HUES64 (cell line): ENCODE data around the gene RNF141. TPM values are rescaled to one million over a fixed set of nuclear protein-coding genes. Genes with fewer than 3 reads are reported as not detected.

ENCODE experiments used
- H3K27ac ChIP-seq: 2 replicates; pipeline ENCODE4 v1.7.0; 2013; ENCODE audit warnings: low read depth, low read length, inconsistent platforms
- H3K27me3 ChIP-seq: 2 replicates; pipeline ENCODE4 v1.6.1; 2013; ENCODE audit warnings: mild to moderate bottlenecking, low read length; ENCODE audit not compliant: insufficient read depth
- H3K36me3 ChIP-seq: 2 replicates; pipeline ENCODE4 v1.6.1; 2013; ENCODE audit warnings: mild to moderate bottlenecking, low read length; ENCODE audit not compliant: insufficient read depth
- H3K4me1 ChIP-seq: 2 replicates; pipeline ENCODE4 v1.6.1; 2013; ENCODE audit warnings: mild to moderate bottlenecking, low read length, moderate library complexity; ENCODE audit not compliant: insufficient read depth
- H3K4me3 ChIP-seq: 2 replicates; pipeline ENCODE4 v1.5.1; 2013; ENCODE audit warnings: mild to moderate bottlenecking, low read length, moderate library complexity
- H3K9ac ChIP-seq: 2 replicates; pipeline ENCODE4 v1.6.1; 2013; ENCODE audit warnings: mild to moderate bottlenecking, low read depth, low read length
- H3K9me3 ChIP-seq: 2 replicates; pipeline ENCODE4 v1.6.1; 2013; ENCODE audit warnings: low read depth, low read length; ENCODE audit not compliant: insufficient read depth
- WGBS: fragments of 150-250, 120-280 bp; methylation state at CpG from one replicate; pipeline ENCODE4 v1.1.7; 2013; ENCODE audit warnings: missing lambda C conversion rate; 5-methylcytosine and 5-hydroxymethylcytosine counted together
- polyA plus RNA-seq, 2 experiments: library from polyadenylated mRNA; stranded (reverse); fragments of 50-300 nt; gene quantifications; one replicate each; pipeline ENCODE4 v1.2.3, GENCODE V29; 2013

RNF141 gene, protein sequence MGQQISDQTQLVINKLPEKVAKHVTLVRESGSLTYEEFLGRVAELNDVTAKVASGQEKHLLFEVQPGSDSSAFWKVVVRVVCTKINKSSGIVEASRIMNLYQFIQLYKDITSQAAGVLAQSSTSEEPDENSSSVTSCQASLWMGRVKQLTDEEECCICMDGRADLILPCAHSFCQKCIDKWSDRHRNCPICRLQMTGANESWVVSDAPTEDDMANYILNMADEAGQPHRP
- 15.1 TPM for polyA plus RNA-seq (2013, experiment 1 of 2)
- 21.2 TPM for polyA plus RNA-seq (2013, experiment 2 of 2)

- Histone ChIP-seq H3K27ac (peak within 1 kb of the TSS; percentile 76), H3K4me3 (peak within 1 kb of the TSS; percentile 99)
- under 1% methylated on average over 54 of the region's 54 CpGs for WGBS
Observed at GRCh38 chr11:10540915-10541560, at the start of gene RNF141. RNF141 (minus strand) TSS chr11:10541187; CDS start chr11:10534158, 7,029 bp downstream.

GRCh38 chr11:10590218-10590915 lies 49.4 kb upstream of the RNF141 start:
- H3K4me1 ChIP-seq = peaks cover 20% of the 10 kb centered on the region; the same call in 1 of the 2 replicates
- no peaks in the 10 kb centered on the region for H3K36me3 ChIP-seq
- no peak overlapping the region for H3K9ac ChIP-seq
- H3K27me3 ChIP-seq = no peaks in the 10 kb centered on the region
- WGBS = 92% methylated on average over 2 of the region's 2 CpGs
- no peaks in the 10 kb centered on the region for H3K9me3 ChIP-seq
- H3K4me3 ChIP-seq = no peak overlapping the region
- no peak overlapping the region for H3K27ac ChIP-seq

More at GRCh38 chr11:10540915-10541560, at the start of gene RNF141:
- Histone ChIP-seq H3K4me1 (0 out of 2 replicates have a peak, but pooled peaks cover 4% of the 10 kb centered on the region), H3K9ac (peak within 1 kb of the TSS; percentile 91), H3K9me3 (peaks cover 16% of the 10 kb centered on the region; the same call in 1 of the 2 replicates), H3K27me3 (peaks cover 12% of the 10 kb centered on the region; the same call in 1 of the 2 replicates), H3K36me3 (no peaks in the 10 kb centered on the region)

GRCh38 chr11:10588904-10589303 lies 47.9 kb upstream of the RNF141 start:
- H3K27ac ChIP-seq = no peak overlapping the region
- H3K4me3 ChIP-seq = no peak overlapping the region
- 84% methylated on average over 1 of the region's 2 CpGs for WGBS
- no peaks in the 10 kb centered on the region for H3K9me3 ChIP-seq
- no peaks in the 10 kb centered on the region for H3K27me3 ChIP-seq
- no peaks in the 10 kb centered on the region for H3K36me3 ChIP-seq
- H3K4me1 ChIP-seq = peaks cover 20% of the 10 kb centered on the region; the same call in 1 of the 2 replicates
- no peak overlapping the region for H3K9ac ChIP-seq

- 90% methylated on average over 3 of the region's 3 CpGs for WGBS
- Histone ChIP-seq H3K27me3 (no peaks in the 10 kb centered on the region), H3K36me3 (no peaks in the 10 kb centered on the region), H3K9me3 (no peaks in the 10 kb centered on the region), H3K27ac (no peak overlapping the region), H3K4me3 (no peak overlapping the region), H3K4me1 (peaks cover 18% of the 10 kb centered on the region; the same call in 1 of the 2 replicates), H3K9ac (no peak overlapping the region)
Observed at GRCh38 chr11:10587995-10588394, 47.0 kb upstream of the RNF141 start.

GRCh38 chr11:10587388-10587787 lies 46.4 kb upstream of the RNF141 start:
- no peaks in the 10 kb centered on the region for H3K9me3 ChIP-seq
- no peak overlapping the region for H3K9ac ChIP-seq
- H3K4me1 ChIP-seq = peaks cover 12% of the 10 kb centered on the region; the same call in 1 of the 2 replicates
- H3K36me3 ChIP-seq = no peaks in the 10 kb centered on the region
- H3K27ac ChIP-seq = no peak overlapping the region
- H3K4me3 ChIP-seq = no peak overlapping the region
- H3K27me3 ChIP-seq = no peaks in the 10 kb centered on the region
- WGBS = 92% methylated on average over 7 of the region's 7 CpGs

GRCh38 chr11:10584071-10584501 lies 43.1 kb upstream of the RNF141 start:
- Histone ChIP-seq H3K4me1 (no peaks in the 10 kb centered on the region), H3K4me3 (no peak overlapping the region), H3K9me3 (no peaks in the 10 kb centered on the region), H3K9ac (no peak overlapping the region), H3K27ac (no peak overlapping the region), H3K27me3 (no peaks in the 10 kb centered on the region), H3K36me3 (no peaks in the 10 kb centered on the region; the same call in 1 of the 2 replicates)
- WGBS = 96% methylated on average over 3 of the region's 3 CpGs

DNA sequence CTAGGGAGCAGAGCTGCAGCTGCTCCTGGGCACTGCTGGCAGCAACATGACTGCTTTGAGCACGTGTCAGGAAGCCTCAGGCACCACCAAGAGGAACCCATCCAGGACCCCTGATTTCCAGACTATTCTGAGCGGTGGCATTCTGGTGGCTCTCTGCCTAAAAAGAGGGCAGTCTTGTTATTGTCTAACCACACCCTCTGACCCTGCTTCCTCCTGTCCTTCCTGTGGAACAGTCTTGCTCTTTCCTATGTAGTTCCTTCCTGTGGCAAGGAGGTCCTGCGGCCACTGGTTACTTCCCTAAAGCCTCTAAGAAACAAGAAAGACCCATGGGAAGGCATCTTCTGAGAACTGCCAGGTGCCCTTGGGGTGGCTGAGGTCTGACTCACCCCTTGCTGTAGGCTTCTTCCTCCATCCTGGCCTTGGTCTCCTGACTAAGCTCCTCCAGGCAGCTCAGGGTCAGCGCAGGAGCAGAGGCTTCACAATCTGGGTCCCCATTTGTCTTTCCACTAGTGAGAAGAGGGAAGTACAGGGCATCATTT lies 40.6 kb upstream of the RNF141 start:
- Histone ChIP-seq H3K36me3 (no peaks in the 10 kb centered on the region; the same call in 1 of the 2 replicates), H3K27me3 (no peaks in the 10 kb centered on the region), H3K4me1 (no peaks in the 10 kb centered on the region), H3K27ac (no peak overlapping the region), H3K4me3 (no peak overlapping the region), H3K9me3 (no peaks in the 10 kb centered on the region), H3K9ac (no peak overlapping the region)
- 96% methylated on average over 4 of the region's 4 CpGs for WGBS

DNA sequence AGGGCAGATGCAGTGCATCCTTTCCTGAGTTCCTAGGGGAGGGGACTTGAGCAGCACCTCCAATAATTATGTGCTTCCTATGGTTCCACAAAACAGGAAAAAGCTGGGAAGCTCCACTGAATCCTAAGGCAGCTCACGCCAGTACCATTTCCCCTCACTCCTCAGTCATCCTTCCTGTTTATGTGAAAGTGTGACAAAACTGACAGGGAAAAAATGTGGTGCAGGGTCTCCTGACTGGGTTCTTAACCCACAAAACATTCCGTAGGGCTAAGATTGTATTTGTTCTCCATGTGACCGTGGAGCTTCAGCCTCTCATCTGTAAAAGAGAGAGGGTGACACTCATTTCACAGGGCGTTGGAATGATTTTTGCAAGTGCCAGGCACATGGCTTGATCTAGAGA lies 39.6 kb upstream of the RNF141 start:
- Histone ChIP-seq H3K9ac (no peak overlapping the region), H3K27me3 (no peaks in the 10 kb centered on the region), H3K9me3 (no peaks in the 10 kb centered on the region), H3K27ac (no peak overlapping the region), H3K36me3 (no peaks in the 10 kb centered on the region; the same call in 1 of the 2 replicates), H3K4me3 (no peak overlapping the region), H3K4me1 (no peaks in the 10 kb centered on the region)
- 88% methylated on average over 4 of the region's 4 CpGs for whole genome bisulfite sequencing

DNA sequence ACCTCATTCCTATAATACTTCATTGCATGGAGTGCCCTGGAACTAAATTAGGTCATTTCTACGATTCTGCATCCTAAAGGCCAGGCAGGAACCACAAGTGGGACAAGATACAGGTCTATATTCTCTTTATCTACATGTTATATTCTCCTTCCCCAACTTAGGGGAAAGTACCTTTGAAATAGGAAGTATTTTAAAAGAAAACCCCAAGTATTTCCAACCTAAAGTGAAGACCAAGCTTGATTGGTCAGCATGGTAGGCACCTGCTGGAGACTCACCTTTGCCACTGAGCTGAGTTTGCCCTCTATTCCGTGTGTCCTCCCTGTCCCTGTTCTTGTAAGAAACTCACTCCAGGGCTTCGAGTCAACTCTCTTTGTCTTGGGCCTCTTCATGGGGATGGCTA lies 38.7 kb upstream of the RNF141 start:
- Histone ChIP-seq H3K36me3 (no peaks in the 10 kb centered on the region; the same call in 1 of the 2 replicates), H3K4me3 (no peak overlapping the region), H3K27me3 (no peaks in the 10 kb centered on the region), H3K27ac (no peak overlapping the region), H3K9ac (no peak overlapping the region), H3K9me3 (no peaks in the 10 kb centered on the region), H3K4me1 (no peaks in the 10 kb centered on the region)
- WGBS = 90% methylated on average over 3 of the region's 3 CpGs

GRCh38 chr11:10576035-10576398 lies 35.0 kb upstream of the RNF141 start:
- no peak overlapping the region for H3K27ac ChIP-seq
- no peak overlapping the region for H3K4me3 ChIP-seq
- H3K36me3 ChIP-seq = no peaks in the 10 kb centered on the region; the same call in 1 of the 2 replicates
- no peaks in the 10 kb centered on the region for H3K9me3 ChIP-seq
- no peak overlapping the region for H3K9ac ChIP-seq
- H3K27me3 ChIP-seq = no peaks in the 10 kb centered on the region
- no peaks in the 10 kb centered on the region for H3K4me1 ChIP-seq
- 92% methylated on average over 4 of the region's 4 CpGs for WGBS
